GM12865 (cell line): ENCODE results near the gene DCUN1D2.

Experiments used
- DNase-seq: peaks from one replicate; pipeline ENCODE4 v3.0.0; 2010; ENCODE audit warnings: low read depth
- H3K4me3 ChIP-seq: 2 replicates; pipeline ENCODE4 v1.5.1; 2011; ENCODE audit warnings: mild to moderate bottlenecking, low read depth, low read length, control low read depth
- CTCF ChIP-seq: IDR thresholded peaks from 2 replicates; pipeline ENCODE4 v1.5.1; 2011; ENCODE audit warnings: low read length, control low read depth, low read depth, inconsistent platforms; ENCODE audit not compliant: insufficient read depth; ENCODE audit errors: missing control alignments

DCUN1D2 gene

GRCh38 chr13:113491418-113491883 lies 940 bp upstream of the DCUN1D2 start:
- H3K4me3 ChIP-seq: peak overlapping the region; percentile 80

GRCh38 chr13:113489549-113490495 lies 689 bp downstream of the DCUN1D2 start:
- no peak for TF ChIP-seq CTCF
- peak overlapping the region; percentile 67 for H3K4me3 ChIP-seq
- DNase-seq: peak; percentile 50

More at GRCh38 chr13:113491418-113491883, 940 bp upstream of the DCUN1D2 start:
- TF ChIP-seq CTCF: no peak
- DNase-seq: peak; percentile 24

GRCh38 chr13:113489171-113489548 lies 1.4 kb downstream of the DCUN1D2 start:
- peak overlapping the region; percentile 67 for H3K4me3 ChIP-seq
- DNase-seq: no peak

GRCh38 chr13:113488283-113488682 lies 2.2 kb downstream of the DCUN1D2 start:
- no peak for TF ChIP-seq CTCF
- no peak overlapping the region for H3K4me3 ChIP-seq
- DNase-seq: no peak

More at GRCh38 chr13:113489171-113489548, 1.4 kb downstream of the DCUN1D2 start:
- no peak for TF ChIP-seq CTCF

- DNase-seq: no peak
- H3K4me3 ChIP-seq: no peak overlapping the region
- TF ChIP-seq CTCF: no peak
Observed at GRCh38 chr13:113486698-113487097, 3.8 kb downstream of the DCUN1D2 start.

GRCh38 chr13:113485545-113485944 lies 5.0 kb downstream of the DCUN1D2 start:
- DNase-seq: no peak
- TF ChIP-seq CTCF: no peak
- no peak overlapping the region for H3K4me3 ChIP-seq
